ENCODE data around the gene C5orf22.

C5orf22 gene

GRCh38 chr5:31568302-31568835 lies 36.3 kb downstream of the C5orf22 start:
- no peak for TF ChIP-seq CTCF (IDR thresholded peaks at IDR 0.05; ENCODE audit: low read depth, low read length)
- Histone ChIP-seq H3K4me3 (ENCODE audit: low read depth, low read length) (no peak overlapping the region), H3K9me3 (ENCODE audit: severe bottlenecking) (peaks cover 9% of the 10 kb centered on the region), H3K27me3 (ENCODE audit: insufficient read depth, low read depth, severe bottlenecking) (no peaks in the 10 kb centered on the region), H3K36me3 (no peaks in the 10 kb centered on the region), H3K27ac (no peak overlapping the region)
- no peak for DNase-seq

- no peak for DNase-seq
- Histone ChIP-seq H3K27ac (no peak overlapping the region), H3K9me3 (ENCODE audit: severe bottlenecking) (peaks cover 9% of the 10 kb centered on the region), H3K27me3 (ENCODE audit: insufficient read depth, low read depth, severe bottlenecking) (no peaks in the 10 kb centered on the region), H3K4me3 (ENCODE audit: low read depth, low read length) (no peak overlapping the region), H3K36me3 (no peaks in the 10 kb centered on the region)
- TF ChIP-seq CTCF (IDR thresholded peaks at IDR 0.05; ENCODE audit: low read depth, low read length), result no peak
Observed at GRCh38 chr5:31569068-31569467, 37.0 kb downstream of the C5orf22 start.

- H3K27ac ChIP-seq, result no peak overlapping the region
- H3K4me3 ChIP-seq (ENCODE audit: low read depth, low read length), result no peak overlapping the region
- H3K27me3 ChIP-seq (ENCODE audit: insufficient read depth, low read depth, severe bottlenecking), result no peaks in the 10 kb centered on the region
- no peak for DNase-seq
- no peak for TF ChIP-seq CTCF (IDR thresholded peaks at IDR 0.05; ENCODE audit: low read depth, low read length)
- H3K36me3 ChIP-seq, result no peaks in the 10 kb centered on the region
- no peaks in the 10 kb centered on the region for H3K9me3 ChIP-seq (ENCODE audit: severe bottlenecking)
Observed at GRCh38 chr5:31573494-31574142, 41.5 kb downstream of the C5orf22 start.

GRCh38 chr5:31574772-31575171 lies 42.7 kb downstream of the C5orf22 start:
- no peak for DNase-seq
- Histone ChIP-seq H3K9me3 (ENCODE audit: severe bottlenecking) (no peaks in the 10 kb centered on the region), H3K4me3 (ENCODE audit: low read depth, low read length) (no peak overlapping the region), H3K36me3 (no peaks in the 10 kb centered on the region), H3K27me3 (ENCODE audit: insufficient read depth, low read depth, severe bottlenecking) (no peaks in the 10 kb centered on the region), H3K27ac (no peak overlapping the region)
- TF ChIP-seq CTCF (IDR thresholded peaks at IDR 0.05; ENCODE audit: low read depth, low read length), result no peak

- DNase-seq, result no peak
- Histone ChIP-seq H3K9me3 (ENCODE audit: severe bottlenecking) (no peaks in the 10 kb centered on the region), H3K27ac (no peak overlapping the region), H3K36me3 (no peaks in the 10 kb centered on the region), H3K27me3 (ENCODE audit: insufficient read depth, low read depth, severe bottlenecking) (no peaks in the 10 kb centered on the region), H3K4me3 (ENCODE audit: low read depth, low read length) (no peak overlapping the region)
- TF ChIP-seq CTCF (IDR thresholded peaks at IDR 0.05; ENCODE audit: low read depth, low read length), result no peak
Observed at GRCh38 chr5:31577438-31577837, 45.3 kb downstream of the C5orf22 start.

GRCh38 chr5:31579558-31579957 lies 47.5 kb downstream of the C5orf22 start:
- Histone ChIP-seq H3K36me3 (no peaks in the 10 kb centered on the region), H3K27me3 (ENCODE audit: insufficient read depth, low read depth, severe bottlenecking) (no peaks in the 10 kb centered on the region), H3K9me3 (ENCODE audit: severe bottlenecking) (no peaks in the 10 kb centered on the region), H3K27ac (no peak overlapping the region), H3K4me3 (ENCODE audit: low read depth, low read length) (no peak overlapping the region)
- no peak for DNase-seq
- no peak for TF ChIP-seq CTCF (IDR thresholded peaks at IDR 0.05; ENCODE audit: low read depth, low read length)
